SH-SY5Y (cell line): ENCODE measurements around the gene SYNGAP1.

Experiments used
- GATA2 ChIP-seq: IDR thresholded peaks from 2 replicates; pipeline ENCODE4 v1.6.1; 2011; ENCODE audit warnings: mild to moderate bottlenecking, low read depth, low read length
- GATA3 ChIP-seq: IDR thresholded peaks from 2 replicates; pipeline ENCODE4 v1.6.1; 2011; ENCODE audit warnings: low read depth, mild to moderate bottlenecking, low read length, moderate library complexity

DNA sequence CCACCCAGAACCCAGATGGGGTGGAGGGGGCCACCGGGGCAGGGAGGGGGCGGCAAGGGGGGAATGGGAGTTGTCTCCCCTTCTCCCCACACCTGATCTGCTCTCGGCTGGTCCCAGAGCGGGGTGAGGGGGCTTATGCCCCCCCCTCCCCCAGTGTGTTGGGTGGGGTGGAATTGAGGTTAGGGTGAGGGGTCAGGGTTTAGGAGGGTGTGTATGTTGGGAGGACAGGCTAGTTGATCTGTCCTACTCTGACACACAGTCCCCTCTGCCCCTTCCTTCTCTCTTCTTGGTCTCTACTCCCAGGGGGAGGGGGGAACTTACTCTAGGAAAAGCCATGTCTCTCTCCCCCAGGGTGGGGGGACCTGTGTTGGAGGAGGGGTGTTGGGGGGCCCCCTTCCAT lies 32.6 kb downstream of the SYNGAP1 start:
- TF ChIP-seq GATA2 (no peak), GATA3 (no peak)
